Amniotic stem cell (primary cell): ENCODE data around the gene CD37.

ENCODE experiments used
- DNase-seq: peaks from one replicate; lab custom pipeline; 2025; lab: John Stamatoyannopoulos, UW

CD37 gene

GRCh38 chr19:49382639-49383038 is 47.4 kb downstream of the CD37 start:
- DNase-seq = no peak

- DNase-seq = no peak
These were observed 48.4 kb downstream of the CD37 start for GRCh38 chr19:49383599-49383998.

DNA sequence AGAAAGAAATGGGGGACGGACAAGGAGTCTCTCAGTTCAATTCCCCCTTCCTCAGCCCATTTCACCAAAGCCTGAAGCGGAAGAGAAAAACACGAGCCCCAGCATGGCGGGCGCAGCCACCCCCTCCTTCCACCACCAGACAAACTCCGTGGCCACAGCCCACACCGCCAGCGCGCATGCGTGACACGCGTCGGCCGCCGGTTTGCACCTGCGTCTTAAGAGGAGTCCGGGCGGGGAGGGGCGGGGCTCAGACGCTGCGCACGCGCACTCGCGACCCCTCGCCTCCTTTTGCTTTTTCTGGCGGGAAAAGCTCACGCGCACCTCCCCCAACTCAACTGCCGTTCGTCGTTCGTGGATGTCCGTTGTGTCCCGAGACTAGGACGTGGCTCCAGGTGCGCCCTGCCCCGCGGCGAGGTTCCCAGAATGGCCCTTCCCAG is 52.7 kb downstream of the CD37 start, which contains the start of gene KASH5:
Gene KASH5, plus strand, starts transcription at position 314 of the 437 bp plus-strand sequence. CDS start 2,635 bp downstream, outside the sequence.
- DNase-seq = no peak

GRCh38 chr19:49389406-49389805 is 54.2 kb downstream of the CD37 start:
- DNase-seq = no peak
